ENCODE results near the gene URI1. TPM values are rescaled to one million over a fixed set of nuclear protein-coding genes. Genes with fewer than 3 reads are reported as not detected.

Gene URI1
- total RNA-seq, 1 donor from 2014 or later = 45.1 TPM

DNA sequence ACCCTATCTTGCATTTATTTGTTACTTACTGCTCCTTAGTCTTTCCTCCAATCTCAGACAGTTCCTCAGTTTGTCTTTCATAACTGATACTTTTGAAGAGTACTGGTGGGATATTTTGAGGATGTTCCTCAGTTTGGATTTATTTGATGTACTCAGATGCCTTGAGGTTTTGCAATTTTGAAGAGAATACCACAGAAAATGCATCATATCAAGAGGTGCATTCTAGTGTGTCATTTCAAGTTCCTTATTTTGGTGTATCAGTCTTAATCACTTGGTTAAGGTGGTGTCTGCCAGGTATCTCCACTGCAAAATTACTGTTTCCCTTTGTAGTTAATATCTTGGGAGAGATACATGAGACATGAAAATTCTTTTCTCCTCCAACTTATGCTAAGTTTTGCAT is 75.1 kb downstream of the URI1 start:
- TF ChIP-seq, protein P1, sequence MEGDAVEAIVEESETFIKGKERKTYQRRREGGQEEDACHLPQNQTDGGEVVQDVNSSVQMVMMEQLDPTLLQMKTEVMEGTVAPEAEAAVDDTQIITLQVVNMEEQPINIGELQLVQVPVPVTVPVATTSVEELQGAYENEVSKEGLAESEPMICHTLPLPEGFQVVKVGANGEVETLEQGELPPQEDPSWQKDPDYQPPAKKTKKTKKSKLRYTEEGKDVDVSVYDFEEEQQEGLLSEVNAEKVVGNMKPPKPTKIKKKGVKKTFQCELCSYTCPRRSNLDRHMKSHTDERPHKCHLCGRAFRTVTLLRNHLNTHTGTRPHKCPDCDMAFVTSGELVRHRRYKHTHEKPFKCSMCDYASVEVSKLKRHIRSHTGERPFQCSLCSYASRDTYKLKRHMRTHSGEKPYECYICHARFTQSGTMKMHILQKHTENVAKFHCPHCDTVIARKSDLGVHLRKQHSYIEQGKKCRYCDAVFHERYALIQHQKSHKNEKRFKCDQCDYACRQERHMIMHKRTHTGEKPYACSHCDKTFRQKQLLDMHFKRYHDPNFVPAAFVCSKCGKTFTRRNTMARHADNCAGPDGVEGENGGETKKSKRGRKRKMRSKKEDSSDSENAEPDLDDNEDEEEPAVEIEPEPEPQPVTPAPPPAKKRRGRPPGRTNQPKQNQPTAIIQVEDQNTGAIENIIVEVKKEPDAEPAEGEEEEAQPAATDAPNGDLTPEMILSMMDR (IDR thresholded peaks at IDR 0.05) = no peak
- intact Hi-C loops (cut with DNase I) = no loop called here
- DNase-seq (no peak), ATAC-seq (no peak)
- Histone ChIP-seq H3K4me3 (no peak overlapping the region), H3K27ac (no peak overlapping the region), H3K9me3 (no peaks in the 10 kb centered on the region), H3K4me1 (no peaks in the 10 kb centered on the region), H3K27me3 (no peaks in the 10 kb centered on the region), H3K36me3 (peaks cover 25% of the 10 kb centered on the region)

DNA sequence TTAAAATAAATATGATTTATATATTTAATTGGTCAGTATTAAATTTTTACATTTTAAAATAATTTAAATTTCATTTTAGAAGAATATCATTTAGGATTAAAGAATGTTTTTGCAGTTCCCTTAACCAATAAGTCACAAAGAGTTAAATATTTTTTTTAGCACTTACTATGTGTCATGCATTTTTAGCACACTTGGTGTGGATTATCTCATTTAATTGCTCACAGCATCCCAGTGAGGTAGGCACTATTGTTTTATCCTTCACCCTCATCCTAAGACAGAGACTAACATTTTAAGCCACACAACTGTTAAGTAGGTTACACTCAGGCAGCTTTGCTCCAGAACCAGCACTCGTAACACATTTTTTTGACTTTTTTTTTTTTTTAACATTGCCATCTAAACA is 78.2 kb downstream of the URI1 start:
- ATAC-seq = no peak
- intact Hi-C loops (cut with DNase I) = no loop called here

GRCh38 chr19:30022659-30023058 is 80.6 kb downstream of the URI1 start:
- Histone ChIP-seq H3K4me3 (no peak overlapping the region), H3K4me1 (no peaks in the 10 kb centered on the region), H3K27me3 (no peaks in the 10 kb centered on the region), H3K9me3 (no peaks in the 10 kb centered on the region), H3K27ac (no peak overlapping the region), H3K36me3 (no peaks in the 10 kb centered on the region)
- DNase-seq (no peak), ATAC-seq (no peak)
- intact Hi-C loops (cut with DNase I) = no loop called here
- TF ChIP-seq, protein P1 (IDR thresholded peaks at IDR 0.05) = no peak

More for the DNA sequence above, 78.2 kb downstream of the URI1 start:
- H3K4me3 ChIP-seq = no peak overlapping the region
- no peaks in the 10 kb centered on the region for H3K27me3 ChIP-seq
- H3K27ac ChIP-seq = no peak overlapping the region
- peaks cover 6% of the 10 kb centered on the region for H3K36me3 ChIP-seq
- no peak for DNase-seq
- TF ChIP-seq, protein P1 (IDR thresholded peaks at IDR 0.05) = no peak
- H3K9me3 ChIP-seq = no peaks in the 10 kb centered on the region
- H3K4me1 ChIP-seq = no peaks in the 10 kb centered on the region

- Histone ChIP-seq H3K27me3 (no peaks in the 10 kb centered on the region), H3K27ac (no peak overlapping the region), H3K4me3 (no peak overlapping the region), H3K9me3 (no peaks in the 10 kb centered on the region), H3K4me1 (no peaks in the 10 kb centered on the region), H3K36me3 (no peaks in the 10 kb centered on the region)
- intact Hi-C loops (cut with DNase I) = no loop called here
- DNase-seq = no peak
- no peak for ATAC-seq
- TF ChIP-seq, protein P1 (IDR thresholded peaks at IDR 0.05) = no peak
Measured at GRCh38 chr19:30023330-30023729, 81.3 kb downstream of the URI1 start.

GRCh38 chr19:30024091-30024490 is 82.1 kb downstream of the URI1 start:
- Histone ChIP-seq H3K9me3 (no peaks in the 10 kb centered on the region), H3K4me1 (no peaks in the 10 kb centered on the region), H3K4me3 (no peak overlapping the region), H3K36me3 (no peaks in the 10 kb centered on the region), H3K27ac (no peak overlapping the region), H3K27me3 (no peaks in the 10 kb centered on the region)
- ATAC-seq (no peak), DNase-seq (no peak)
- intact Hi-C loops (cut with DNase I) = no loop called here
- TF ChIP-seq, protein P1 (IDR thresholded peaks at IDR 0.05) = no peak

GRCh38 chr19:30026933-30027332 is 84.9 kb downstream of the URI1 start:
- TF ChIP-seq, protein P1 (IDR thresholded peaks at IDR 0.05) = no peak
- intact Hi-C loops (cut with DNase I) = no loop called here
- DNase-seq = no peak

More at GRCh38 chr19:30026933-30027332, 84.9 kb downstream of the URI1 start:
- Histone ChIP-seq H3K4me1 (no peaks in the 10 kb centered on the region), H3K4me3 (no peak overlapping the region), H3K27ac (no peak overlapping the region), H3K9me3 (no peaks in the 10 kb centered on the region), H3K36me3 (no peaks in the 10 kb centered on the region), H3K27me3 (no peaks in the 10 kb centered on the region)
- ATAC-seq = no peak
